GM12878 (cell line): Measurements from ENCODE around the gene MDH1. TPM values are rescaled to one million over a fixed set of nuclear protein-coding genes. Genes with fewer than 3 reads are reported as not detected.

Experiments
- ATAC-seq: fragments of 200-7000 bp; cut with Tn5 transposase; 3 replicates; pipeline ENCODE4 v1.9.1; 2020; ENCODE audit warnings: mild to moderate bottlenecking, moderate library complexity
- BruUV-seq: library from RNA; stranded (reverse); fragments of 400-500 nt; replicated peaks from 2 replicates; lab custom pipeline; 2021; lab: Mats Ljungman, UMichigan
- CTCF ChIA-PET: fragments of 300-600 bp; sonication (Branson Sonifier 250); formaldehyde crosslinking; extraction: SDS; loops from one replicate; lab custom pipeline; 2021; ENCODE audit warnings: inconsistent platforms; lab: Yijun Ruan, JAX
- POLR2A ChIA-PET: fragments of 350-600 bp; formaldehyde crosslinking; extraction: SDS; loops from one replicate; lab custom pipeline; 2021; ENCODE audit warnings: inconsistent platforms; lab: Charles Lee
- RAD21 ChIA-PET: fragments of 300-600 bp; sonication (Branson Sonifier 250); formaldehyde crosslinking; loops from one replicate; lab custom pipeline; 2023; ENCODE audit warnings: antibody characterized with exemption; ENCODE audit not compliant: unreplicated experiment; lab: Charles Lee
- SMC1A ChIA-PET: fragments of 300-600 bp; sonication (Branson Sonifier 250); formaldehyde crosslinking; loops from one replicate; lab custom pipeline; 2023; ENCODE audit not compliant: unreplicated experiment, uncharacterized antibody; lab: Charles Lee
- DNase-seq: peaks from one replicate; pipeline ENCODE4 v3.0.0-alpha.2; 2011; ENCODE audit warnings: low read depth, low spot score
- FAIRE-seq: peaks from 3 replicates; lab custom pipeline; 2011; peaks lifted over from hg19 to GRCh38; lab: Jason Lieb, UNC
- H2AFZ ChIP-seq: 2 replicates; pipeline ENCODE4 v1.6.0; 2011; ENCODE audit warnings: low read depth, low read length, control low read depth; ENCODE audit not compliant: control insufficient read depth
- H3K27ac ChIP-seq: 2 replicates; pipeline ENCODE4 v1.5.1; 2011; ENCODE audit warnings: control low read depth; ENCODE audit not compliant: control insufficient read depth, insufficient read depth
- H3K27me3 ChIP-seq, 2 experiments: replicated peaks in 1 of 2; 2 replicates each; pipeline versions ENCODE4 v1.6.0 to v1.6.1; 2011; ENCODE audit warnings: low read length in 1 of 2; ENCODE audit not compliant: control insufficient read depth in 2 of 2, insufficient read depth in 2 of 2
- H3K36me3 ChIP-seq, 2 experiments: 2 replicates each; pipeline ENCODE4 v1.5.1; 2011; ENCODE audit warnings: low read length in 1 of 2; ENCODE audit not compliant: control insufficient read depth in 2 of 2, insufficient read depth in 2 of 2
- H3K4me1 ChIP-seq: 2 replicates; pipeline ENCODE4 v1.6.1; 2011; ENCODE audit warnings: mild to moderate bottlenecking, low read length, moderate library complexity, mixed read lengths; ENCODE audit not compliant: control insufficient read depth, insufficient read depth
- H3K4me2 ChIP-seq: 2 replicates; pipeline ENCODE4 v1.6.0; 2011; ENCODE audit warnings: control low read depth; ENCODE audit not compliant: control insufficient read depth, insufficient read depth
- H3K4me3 ChIP-seq: fragments of 200-600 bp; sonication (generic); 2 replicates; pipeline ENCODE4 v1.5.1; 2016
- H3K79me2 ChIP-seq: 2 replicates; pipeline ENCODE4 v1.6.0; 2011; ENCODE audit warnings: low read length; ENCODE audit not compliant: control insufficient read depth, insufficient read depth
- H3K9ac ChIP-seq: 2 replicates; pipeline ENCODE4 v1.8.0; 2011; ENCODE audit warnings: low read length, control low read depth, mixed read lengths; ENCODE audit not compliant: control insufficient read depth, insufficient read depth
- H3K9me3 ChIP-seq: replicated peaks from 3 replicates; pipeline ENCODE4 v1.5.1; 2011; ENCODE audit warnings: mild to moderate bottlenecking, low read length; ENCODE audit not compliant: control insufficient read depth, insufficient read depth
- H4K20me1 ChIP-seq: 2 replicates; pipeline ENCODE4 v1.6.0; 2011; ENCODE audit not compliant: control insufficient read depth, insufficient read depth
- MEF2A ChIP-seq: IDR thresholded peaks from 2 replicates; pipeline ENCODE4 v1.6.1; 2011; ENCODE audit warnings: low read depth, mild to moderate bottlenecking, low read length, moderate library complexity; ENCODE audit not compliant: insufficient read depth
- MEF2B ChIP-seq: fragments of 450-650 bp; IDR thresholded peaks from 2 replicates; pipeline ENCODE4 v1.6.1; 2018; ENCODE audit warnings: mild to moderate bottlenecking, moderate library complexity; ENCODE audit not compliant: partially characterized antibody, poor library complexity, severe bottlenecking
- MTA2 ChIP-seq: fragments of 450-650 bp; IDR thresholded peaks from 2 replicates; pipeline ENCODE4 v1.6.1; 2016; ENCODE audit warnings: low read depth, mild to moderate bottlenecking, moderate library complexity
- SMAD1 ChIP-seq: fragments of 450-650 bp; IDR thresholded peaks from 2 replicates; pipeline ENCODE4 v1.6.1; 2018; ENCODE audit warnings: mild to moderate bottlenecking, low read depth; ENCODE audit not compliant: partially characterized antibody
- TCF3 ChIP-seq: IDR thresholded peaks from 2 replicates; pipeline ENCODE4 v1.6.1; 2012; ENCODE audit warnings: low read depth, mild to moderate bottlenecking, low read length, borderline replicate concordance; ENCODE audit not compliant: insufficient read depth
- ZNF217 ChIP-seq: fragments of 450-650 bp; IDR thresholded peaks from 2 replicates; pipeline ENCODE4 v1.6.1; 2017; ENCODE audit warnings: antibody characterized with exemption, mild to moderate bottlenecking
- WGBS: methylation state at CpG from one replicate; pipeline ENCODE4 v1.1.6; 2016; ENCODE audit warnings: low lambda C conversion rate; ENCODE audit not compliant: insufficient replicate concordance, insufficient coverage; ENCODE audit errors: missing lambda C conversion rate; 5-methylcytosine and 5-hydroxymethylcytosine counted together
- in situ Hi-C: fragments of 300-500 bp; cut with MboI; formaldehyde crosslinking; loops from 9 replicates; pipeline ENCODE4 v1.14.3; 2018; ENCODE audit warnings: mixed read lengths
- intact Hi-C: fragments of 100-400 bp; cut with micrococcal nuclease; formaldehyde crosslinking; loops from one replicate; pipeline ENCODE4 v1.14.2; 2022; ENCODE audit not compliant: unreplicated experiment
- polyA plus RNA-seq, 11 experiments: library from polyadenylated mRNA; depleted of rRNA in 4 of 11; unstranded in 6 of 11; stranded (reverse) in 5 of 11; fragments of >200 nt; fragmentation: Nextera tagmentation in 4 of 11; fragmentation: Illumina TruSeq in 1 of 11; extraction: Ambion mirVana in 4 of 11; extraction: Trizol in 1 of 11; gene quantifications; 1 replicate in 1 of 11; 2 replicates in 10 of 11; pipeline versions ENCODE4 v1.2.1 to v1.2.3, GENCODE V29; 2011 to 2016; ENCODE audit warnings: inconsistent platforms in 2 of 11, missing spikeins in 2 of 11, low read depth in 1 of 11
- total RNA-seq, 4 experiments: library from RNA; depleted of rRNA in 3 of 4; stranded (reverse); fragments of >200 nt in 3 of 4; fragmentation: Illumina TruSeq in 1 of 4; extraction: Trizol in 1 of 4; gene quantifications; 2 replicates each; pipeline versions ENCODE4 v1.2.1 to v1.2.3, GENCODE V29; 2013 to 2021

MDH1 gene
- total and polyA plus RNA-seq, 10 of the 15 experiments (the other 5 are each of a cell fraction or from before 2014, with no cell fraction given): 254 to 1,581 (median 440) TPM

GRCh38 chr2:63590626-63591408 lies 2.1 kb downstream of the MDH1 start:
- ATAC-seq (no peak), DNase-seq (peak; percentile 37)
- POLR2A ChIA-PET: interaction anchor here (0.6 to 1.9 kb wide), 5 partner anchors 9 to 262 kb away, joined by 3 to 7 read pairs (median 4); partner anchors contain the start of gene UGP2
- Histone ChIP-seq H2AFZ (no peak overlapping the region), H3K4me1 (peaks cover 6% of the 10 kb centered on the region), H3K27me3 (no peaks in the 10 kb centered on the region), H3K4me2 (peak overlapping the region; percentile 93)
- SMC1A ChIA-PET: interaction anchor here (1.3 to 2.4 kb wide), 4 partner anchors 9 to 436 kb away, joined by 3 to 8 read pairs (median 4); no protein-coding TSS in a partner anchor
- RAD21 ChIA-PET: interaction anchor here (0.7 kb wide), 1 partner anchor 35 kb away, joined by 3 read pairs; no protein-coding TSS in a partner anchor
- TF ChIP-seq MEF2A: 0 out of 2 replicates have a peak, but pooled peaks have one; percentile 20
- 0 out of 2 replicates have a peak, but pooled peaks have one; percentile 9 for TF ChIP-seq MTA2
- TF ChIP-seq SMAD1: peak; percentile 55
- peak; percentile 71 for TF ChIP-seq MEF2B
- TF ChIP-seq ZNF217: no peak
- TF ChIP-seq TCF3: no peak
- TF ChIP-seq, all 136 proteins: peak for 4
- H3K9ac ChIP-seq: no peak overlapping the region
- no peak for FAIRE-seq
- peak overlapping the region; percentile 45 for H3K27ac ChIP-seq
- H3K4me3 ChIP-seq: peak overlapping the region; percentile 99
- CTCF ChIA-PET: interaction anchor here (0.6 to 1.4 kb wide), 3 partner anchors 9 to 705 kb away, joined by 3 read pairs; no protein-coding TSS in a partner anchor
- BruUV-seq: no TSS peak
- H3K9me3 ChIP-seq: no peaks in the 10 kb centered on the region
- intact Hi-C loops: loop anchor here (5.0 kb wide), 1 partner anchor 271 kb away; no protein-coding TSS in a partner anchor
- peaks cover 69% of the 10 kb centered on the region for H3K79me2 ChIP-seq
- 52% methylated on average over 3 of the region's 3 CpGs for WGBS
- peaks cover 0 to 14% of the 10 kb centered on the region in 2 experiments; a peak in 1 of 4 replicates for H3K36me3 ChIP-seq
- in situ Hi-C loops: no loop called here
- no peaks in the 10 kb centered on the region for H4K20me1 ChIP-seq
